HepG2 (cell line): Measurements from ENCODE around the gene VAV2.

Experiments
- CEBPB ChIP-seq: IDR thresholded peaks from 2 replicates; pipeline ENCODE4 v1.6.1; 2011; ENCODE audit warnings: low read depth, low read length, improper control_type of control experiment, borderline replicate concordance
- CTCF ChIP-seq: sonication (generic); formaldehyde crosslinking; IDR thresholded peaks from 2 replicates; pipeline ENCODE4 v1.5.0; 2020; ENCODE audit warnings: mild to moderate bottlenecking, missing genetic modification reagents, moderate library complexity
- EP300 ChIP-seq, 3 experiments: sonication (generic) in 1 of 3; formaldehyde crosslinking in 1 of 3; IDR thresholded peaks; 2 replicates each; pipeline versions ENCODE4 v1.5.1 to v1.6.1; 2011 to 2020; ENCODE audit warnings: low read depth in 2 of 3, low read length in 2 of 3, borderline replicate concordance in 1 of 3, improper control_type of control experiment in 1 of 3, mild to moderate bottlenecking in 1 of 3, missing genetic modification reagents in 1 of 3, moderate library complexity in 1 of 3
- GPBP1L1 ChIP-seq: sonication (generic); formaldehyde crosslinking; IDR thresholded peaks from 2 replicates; pipeline ENCODE4 v1.5.0; 2020; ENCODE audit warnings: mild to moderate bottlenecking, missing genetic modification reagents
- REST ChIP-seq, 2 experiments: IDR thresholded peaks; 2 replicates each; pipeline ENCODE4 v1.6.1; 2011 to 2012; ENCODE audit warnings: low read length in 2 of 2, borderline replicate concordance in 1 of 2, low read depth in 1 of 2, mild to moderate bottlenecking in 1 of 2, moderate library complexity in 1 of 2
- TCF7 ChIP-seq: sonication (generic); IDR thresholded peaks from 2 replicates; pipeline ENCODE4 v1.6.1; 2016; ENCODE audit warnings: antibody characterized with exemption, low read depth
- ZNF253 ChIP-seq: sonication (generic); formaldehyde crosslinking; IDR thresholded peaks from 2 replicates; pipeline ENCODE4 v1.8.0; 2022; ENCODE audit warnings: mild to moderate bottlenecking, missing genetic modification reagents, borderline replicate concordance
- ZNF350 ChIP-seq: sonication (generic); formaldehyde crosslinking; IDR thresholded peaks from 2 replicates; pipeline ENCODE4 v1.4.0; 2020; ENCODE audit warnings: mild to moderate bottlenecking, low read depth, missing genetic modification reagents, borderline replicate concordance
- ZNF431 ChIP-seq: sonication (generic); formaldehyde crosslinking; IDR thresholded peaks from 2 replicates; pipeline ENCODE4 v1.9.0; 2022; ENCODE audit warnings: missing genetic modification reagents, low read depth, mild to moderate bottlenecking, borderline replicate concordance
- ZNF672 ChIP-seq: sonication (generic); formaldehyde crosslinking; IDR thresholded peaks from 2 replicates; pipeline ENCODE4 v1.8.1; 2022; ENCODE audit warnings: missing genetic modification reagents
- ZNF850 ChIP-seq: sonication (generic); formaldehyde crosslinking; conservative IDR thresholded peaks from 2 replicates; pipeline ENCODE4 v1.9.0; 2021; ENCODE audit warnings: mild to moderate bottlenecking, missing genetic modification reagents

- TF ChIP-seq EP300 (IDR thresholded peaks at IDR 0.05; ENCODE audit: low read depth in 2 of 2, low read length in 2 of 2) (no peak), EP300 (CRISPR knock-in tag; IDR thresholded peaks at IDR 0.05; ENCODE audit: borderline replicate concordance) (no peak), ZNF253 (CRISPR knock-in tag) (no peak), CEBPB (no peak), REST (IDR thresholded peaks at IDR 0.05; ENCODE audit: borderline replicate concordance in 1 of 2, low read depth in 1 of 2, low read length in 2 of 2) (no peak), ZNF431 (no peak), CTCF (no peak), TCF7 (no peak), ZNF350 (CRISPR knock-in tag) (no peak), ZNF672 (CRISPR knock-in tag) (no peak), ZNF850 (no peak), GPBP1L1 (no peak)
Observed at GRCh38 chr9:133807037-133807436, 185.1 kb downstream of the VAV2 start.
